Stimulated activated memory B cell treated with anti-CD40 and anti-IgM and Interleukin-4, amounts not matched to agents 10 μg/mL and 1 μg/mL and 100 μg/mL, for 72 hours (primary cell): ENCODE data around the gene U2AF1.
"Not testable (repeated sequence)": the region's sequence is repeated elsewhere in the genome, so short reads cannot be mapped to it uniquely, and the experiment has no call there.

Experiments
- ATAC-seq: fragments of 150-1000 bp; cut with Tn5 transposase; 2 replicates; pipeline ENCODE4 v1.10.0; 2021
- H3K27ac Mint-ChIP-seq: one replicate; pipeline ENCODE4 v1.8.0; 2022; ENCODE audit warnings: mild to moderate bottlenecking, mixed read lengths
- H3K27me3 Mint-ChIP-seq: one replicate; pipeline ENCODE4 v1.8.0; 2022; ENCODE audit warnings: mixed read lengths
- H3K36me3 Mint-ChIP-seq: one replicate; pipeline ENCODE4 v1.8.0; 2022; ENCODE audit warnings: mixed read lengths
- H3K4me1 Mint-ChIP-seq: one replicate; pipeline ENCODE4 v1.8.0; 2022; ENCODE audit warnings: mixed read lengths
- H3K4me3 Mint-ChIP-seq: one replicate; pipeline ENCODE4 v1.8.0; 2022; ENCODE audit warnings: mild to moderate bottlenecking, moderate library complexity, mixed read lengths
- H3K9me3 Mint-ChIP-seq: one replicate; pipeline ENCODE4 v1.8.0; 2022; ENCODE audit warnings: mixed read lengths

U2AF1 gene

GRCh38 chr21:43101676-43102075, 5.7 kb downstream of the U2AF1 start:
- not testable (repeated sequence) for H3K27ac Mint-ChIP-seq

GRCh38 chr21:43101000-43101399, 6.4 kb downstream of the U2AF1 start:
- not testable (repeated sequence) for H3K4me1 Mint-ChIP-seq, ATAC-seq, H3K36me3 Mint-ChIP-seq, H3K9me3 Mint-ChIP-seq, H3K27ac Mint-ChIP-seq, H3K27me3 Mint-ChIP-seq, H3K4me3 Mint-ChIP-seq

More at GRCh38 chr21:43101676-43102075, 5.7 kb downstream of the U2AF1 start:
- ATAC-seq, H3K4me3 Mint-ChIP-seq, H3K9me3 Mint-ChIP-seq, H3K4me1 Mint-ChIP-seq, H3K36me3 Mint-ChIP-seq, H3K27me3 Mint-ChIP-seq: not testable (repeated sequence)

- not testable (repeated sequence) for H3K27ac Mint-ChIP-seq, H3K27me3 Mint-ChIP-seq, H3K4me3 Mint-ChIP-seq, H3K4me1 Mint-ChIP-seq, H3K36me3 Mint-ChIP-seq, H3K9me3 Mint-ChIP-seq, ATAC-seq
Measured at GRCh38 chr21:43091979-43092614, 15.3 kb downstream of the U2AF1 start.

GRCh38 chr21:43090947-43091346, 16.4 kb downstream of the U2AF1 start:
- H3K27me3 Mint-ChIP-seq, H3K4me1 Mint-ChIP-seq, ATAC-seq, H3K36me3 Mint-ChIP-seq, H3K4me3 Mint-ChIP-seq, H3K27ac Mint-ChIP-seq, H3K9me3 Mint-ChIP-seq: not testable (repeated sequence)

- not testable (repeated sequence) for H3K4me3 Mint-ChIP-seq, H3K27ac Mint-ChIP-seq, H3K4me1 Mint-ChIP-seq, H3K9me3 Mint-ChIP-seq, ATAC-seq, H3K36me3 Mint-ChIP-seq, H3K27me3 Mint-ChIP-seq
Measured at GRCh38 chr21:43089463-43089862, 17.9 kb downstream of the U2AF1 start.

- H3K4me1 Mint-ChIP-seq, H3K27me3 Mint-ChIP-seq, H3K36me3 Mint-ChIP-seq, H3K9me3 Mint-ChIP-seq, ATAC-seq, H3K27ac Mint-ChIP-seq, H3K4me3 Mint-ChIP-seq: not testable (repeated sequence)
Measured at GRCh38 chr21:43082587-43083300, 24.6 kb downstream of the U2AF1 start.

- not testable (repeated sequence) for H3K36me3 Mint-ChIP-seq, H3K4me3 Mint-ChIP-seq, H3K27ac Mint-ChIP-seq, H3K27me3 Mint-ChIP-seq, H3K4me1 Mint-ChIP-seq, H3K9me3 Mint-ChIP-seq, ATAC-seq
Measured at GRCh38 chr21:43076643-43077042, 30.7 kb downstream of the U2AF1 start.

- not testable (repeated sequence) for H3K27ac Mint-ChIP-seq, ATAC-seq, H3K4me1 Mint-ChIP-seq, H3K36me3 Mint-ChIP-seq, H3K27me3 Mint-ChIP-seq, H3K9me3 Mint-ChIP-seq, H3K4me3 Mint-ChIP-seq
Measured at GRCh38 chr21:43076023-43076637, 31.2 kb downstream of the U2AF1 start.

- not testable (repeated sequence) for H3K4me1 Mint-ChIP-seq, ATAC-seq, H3K27me3 Mint-ChIP-seq, H3K9me3 Mint-ChIP-seq, H3K27ac Mint-ChIP-seq, H3K4me3 Mint-ChIP-seq, H3K36me3 Mint-ChIP-seq
Measured at GRCh38 chr21:43075170-43076022, 32.0 kb downstream of the U2AF1 start, which contains the start of gene CBS. TSS of gene CBS (minus strand) at chr21:43075835. CDS start at chr21:43072193, 3,642 bp downstream.

- not testable (repeated sequence) for H3K9me3 Mint-ChIP-seq, H3K4me3 Mint-ChIP-seq, H3K27ac Mint-ChIP-seq, H3K27me3 Mint-ChIP-seq, H3K4me1 Mint-ChIP-seq, H3K36me3 Mint-ChIP-seq, ATAC-seq
Measured at GRCh38 chr21:43074401-43075169, 32.8 kb downstream of the U2AF1 start.

GRCh38 chr21:43072742-43073141, 34.6 kb downstream of the U2AF1 start:
- not testable (repeated sequence) for ATAC-seq, H3K36me3 Mint-ChIP-seq

GRCh38 chr21:43069682-43070081, 37.7 kb downstream of the U2AF1 start:
- H3K4me1 Mint-ChIP-seq, H3K27ac Mint-ChIP-seq, H3K9me3 Mint-ChIP-seq, ATAC-seq, H3K27me3 Mint-ChIP-seq, H3K4me3 Mint-ChIP-seq, H3K36me3 Mint-ChIP-seq: not testable (repeated sequence)

More at GRCh38 chr21:43072742-43073141, 34.6 kb downstream of the U2AF1 start:
- H3K4me3 Mint-ChIP-seq, H3K27ac Mint-ChIP-seq, H3K4me1 Mint-ChIP-seq, H3K27me3 Mint-ChIP-seq, H3K9me3 Mint-ChIP-seq: not testable (repeated sequence)

- not testable (repeated sequence) for H3K4me1 Mint-ChIP-seq, H3K27ac Mint-ChIP-seq, H3K36me3 Mint-ChIP-seq, H3K27me3 Mint-ChIP-seq, H3K4me3 Mint-ChIP-seq, H3K9me3 Mint-ChIP-seq, ATAC-seq
Measured at GRCh38 chr21:43068065-43068464, 39.3 kb downstream of the U2AF1 start.

GRCh38 chr21:43066690-43067089, 40.7 kb downstream of the U2AF1 start:
- H3K36me3 Mint-ChIP-seq, ATAC-seq, H3K4me1 Mint-ChIP-seq, H3K4me3 Mint-ChIP-seq, H3K27me3 Mint-ChIP-seq, H3K27ac Mint-ChIP-seq, H3K9me3 Mint-ChIP-seq: not testable (repeated sequence)

- H3K4me1 Mint-ChIP-seq, H3K27me3 Mint-ChIP-seq, H3K9me3 Mint-ChIP-seq, H3K27ac Mint-ChIP-seq, H3K4me3 Mint-ChIP-seq, H3K36me3 Mint-ChIP-seq, ATAC-seq: not testable (repeated sequence)
Measured at GRCh38 chr21:43065991-43066390, 41.4 kb downstream of the U2AF1 start.
